Lung (tissue), 12 donors: Measurements from ENCODE around the gene SH3GL1. TPM values are rescaled to one million over a fixed set of nuclear protein-coding genes. Genes with fewer than 3 reads are reported as not detected.
"Not testable (repeated sequence)": the region's sequence is repeated elsewhere in the genome, so short reads cannot be mapped to it uniquely, and the experiment has no call there.

Experiments
- ATAC-seq: fragments of 200-7000 bp; cut with Tn5 transposase; one replicate; pipeline ENCODE4 v1.9.1; 2020; ENCODE audit warnings: moderate number of reproducible peaks; ENCODE audit not compliant: insufficient read depth, low FRiP score
- DNase-seq, 3 donors: peaks; one replicate each; pipeline ENCODE4 v3.0.0-alpha.2; 2013 to 2017
- H3K27ac ChIP-seq, 2 donors: one replicate each; pipeline ENCODE4 v1.5.1; 2013; ENCODE audit warnings: mild to moderate bottlenecking in 2 of 2, moderate library complexity in 2 of 2, control low read depth in 1 of 2, inconsistent platforms in 1 of 2, low read depth in 1 of 2, low read length in 1 of 2
- H3K27me3 ChIP-seq, 3 donors: one replicate each; pipeline ENCODE4 v1.5.1; 2013; ENCODE audit warnings: low read length in 2 of 3; ENCODE audit not compliant: control insufficient read depth in 3 of 3, insufficient read depth in 3 of 3
- H3K36me3 ChIP-seq, 4 donors: one replicate each; pipeline ENCODE4 v1.5.1; 2013; ENCODE audit warnings: low read length in 4 of 4, mild to moderate bottlenecking in 1 of 4, moderate library complexity in 1 of 4; ENCODE audit not compliant: control insufficient read depth in 4 of 4, insufficient read depth in 4 of 4
- H3K4me1 ChIP-seq, 5 donors: one replicate each; pipeline ENCODE4 v1.5.1; 2013; ENCODE audit warnings: low read length in 5 of 5, mild to moderate bottlenecking in 2 of 5, moderate library complexity in 1 of 5; ENCODE audit not compliant: control insufficient read depth in 5 of 5, insufficient read depth in 5 of 5
- H3K4me3 ChIP-seq: one replicate; pipeline ENCODE4 v1.5.1; 2013; ENCODE audit warnings: mild to moderate bottlenecking, control low read depth, moderate library complexity
- H3K9ac ChIP-seq, 2 donors: one replicate each; pipeline ENCODE4 v1.5.1; 2013; ENCODE audit warnings: low read length in 2 of 2, control low read depth in 1 of 2; ENCODE audit not compliant: insufficient read depth in 1 of 2
- H3K9me3 ChIP-seq, 4 donors: one replicate each; pipeline ENCODE4 v1.5.1; 2013; ENCODE audit warnings: low read length in 3 of 4, mild to moderate bottlenecking in 1 of 4, moderate library complexity in 1 of 4; ENCODE audit not compliant: control insufficient read depth in 4 of 4, insufficient read depth in 3 of 4
- WGBS, 2 donors: extraction: QIAGEN DNeasy Blood & Tissue Kit; methylation state at CpG; one replicate each; pipeline ENCODE4 v1.1.7; 2013; 5-methylcytosine and 5-hydroxymethylcytosine counted together
- polyA plus RNA-seq, 2 donors: library from polyadenylated mRNA; stranded (reverse); fragments of 200-250 nt; gene quantifications; one replicate each; pipeline ENCODE4 v1.2.1, GENCODE V29; 2013
- total RNA-seq, 2 donors: library from RNA; depleted of rRNA in 1 of 2; stranded (reverse); fragments of >200 nt in 1 of 2; gene quantifications; one replicate each; pipeline ENCODE4 v1.2.1, GENCODE V29; 2014 to 2021
- TF ChIP-seq, protein P1 (sequence below): IDR thresholded peaks from 2 replicates; pipeline ENCODE4 v1.5.1; 2012; ENCODE audit warnings: mild to moderate bottlenecking; ENCODE audit errors: control extremely low read depth, extremely low read depth
- donor health status: control.
- donor health status: control.
- donor health status: Bipolar disorder and iron deficiency.
- donor health status: healthy.
- donor health status: DM: yes; HTN: yes; CAD: no.

SH3GL1 gene
- total and polyA plus RNA-seq, 4 donors: 30.6 to 68.6 (median 59.2) TPM

DNA sequence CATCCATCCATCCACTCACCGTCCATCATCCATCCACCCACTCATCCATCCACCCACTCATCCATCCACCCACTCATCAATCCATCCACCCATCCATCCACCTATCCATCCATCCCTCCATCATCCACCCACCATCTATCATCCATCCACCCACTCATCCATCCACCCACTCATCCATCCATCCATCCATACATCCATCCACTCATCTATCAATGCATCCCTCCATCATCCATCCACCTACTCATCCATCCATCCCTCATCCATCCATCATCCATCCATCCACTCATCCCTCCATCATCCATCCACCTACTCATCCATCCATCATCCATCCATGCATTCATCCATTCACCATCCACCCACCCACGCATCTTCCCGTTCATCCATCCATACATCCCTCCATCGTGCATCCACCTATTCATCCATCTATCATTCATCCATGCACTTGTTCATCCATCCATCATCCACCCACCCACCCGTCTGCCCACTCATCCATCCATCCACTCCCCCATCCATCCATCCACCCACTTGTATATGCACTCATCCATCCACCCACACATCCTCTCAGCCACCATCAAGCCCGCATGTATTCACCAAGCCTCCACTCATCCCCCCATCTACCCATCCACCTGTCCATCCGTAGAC, 65.3 kb downstream of the SH3GL1 start:
- H3K27me3 ChIP-seq: no peaks in the 10 kb centered on the region
- 96 to 100% methylated on average over 7 of the region's 7 CpGs for WGBS, 2 donors
- no peak overlapping the region for H3K4me3 ChIP-seq
- no peaks in the 10 kb centered on the region for H3K36me3 ChIP-seq
- peaks cover 0 to 7% (median 3%) of the 10 kb centered on the region in 5 donors for H3K4me1 ChIP-seq
- H3K9ac ChIP-seq: no peak overlapping the region
- TF ChIP-seq, protein P1, sequence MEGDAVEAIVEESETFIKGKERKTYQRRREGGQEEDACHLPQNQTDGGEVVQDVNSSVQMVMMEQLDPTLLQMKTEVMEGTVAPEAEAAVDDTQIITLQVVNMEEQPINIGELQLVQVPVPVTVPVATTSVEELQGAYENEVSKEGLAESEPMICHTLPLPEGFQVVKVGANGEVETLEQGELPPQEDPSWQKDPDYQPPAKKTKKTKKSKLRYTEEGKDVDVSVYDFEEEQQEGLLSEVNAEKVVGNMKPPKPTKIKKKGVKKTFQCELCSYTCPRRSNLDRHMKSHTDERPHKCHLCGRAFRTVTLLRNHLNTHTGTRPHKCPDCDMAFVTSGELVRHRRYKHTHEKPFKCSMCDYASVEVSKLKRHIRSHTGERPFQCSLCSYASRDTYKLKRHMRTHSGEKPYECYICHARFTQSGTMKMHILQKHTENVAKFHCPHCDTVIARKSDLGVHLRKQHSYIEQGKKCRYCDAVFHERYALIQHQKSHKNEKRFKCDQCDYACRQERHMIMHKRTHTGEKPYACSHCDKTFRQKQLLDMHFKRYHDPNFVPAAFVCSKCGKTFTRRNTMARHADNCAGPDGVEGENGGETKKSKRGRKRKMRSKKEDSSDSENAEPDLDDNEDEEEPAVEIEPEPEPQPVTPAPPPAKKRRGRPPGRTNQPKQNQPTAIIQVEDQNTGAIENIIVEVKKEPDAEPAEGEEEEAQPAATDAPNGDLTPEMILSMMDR: no peak
- no peak overlapping the region for H3K27ac ChIP-seq
- ATAC-seq (no peak), DNase-seq (no peak)
- H3K9me3 ChIP-seq: no peaks in the 10 kb centered on the region

- WGBS, 2 donors: 98 to 99% methylated on average over 19 of the region's 19 CpGs
- ATAC-seq (no peak), DNase-seq (no peak)
- H3K4me1 ChIP-seq: peaks cover 0 to 10% (median 2%) of the 10 kb centered on the region in 5 donors
- no peak overlapping the region for H3K27ac ChIP-seq
- H3K4me3 ChIP-seq: no peak overlapping the region
- H3K27me3 ChIP-seq: peaks cover 0 to 6% (median 2%) of the 10 kb centered on the region in 3 donors
- H3K9me3 ChIP-seq: no peaks in the 10 kb centered on the region
- H3K36me3 ChIP-seq: no peaks in the 10 kb centered on the region
- TF ChIP-seq, protein P1: no peak
- H3K9ac ChIP-seq: no peak overlapping the region
These were observed 70.5 kb downstream of the SH3GL1 start for GRCh38 chr19:4329858-4330257.

DNA sequence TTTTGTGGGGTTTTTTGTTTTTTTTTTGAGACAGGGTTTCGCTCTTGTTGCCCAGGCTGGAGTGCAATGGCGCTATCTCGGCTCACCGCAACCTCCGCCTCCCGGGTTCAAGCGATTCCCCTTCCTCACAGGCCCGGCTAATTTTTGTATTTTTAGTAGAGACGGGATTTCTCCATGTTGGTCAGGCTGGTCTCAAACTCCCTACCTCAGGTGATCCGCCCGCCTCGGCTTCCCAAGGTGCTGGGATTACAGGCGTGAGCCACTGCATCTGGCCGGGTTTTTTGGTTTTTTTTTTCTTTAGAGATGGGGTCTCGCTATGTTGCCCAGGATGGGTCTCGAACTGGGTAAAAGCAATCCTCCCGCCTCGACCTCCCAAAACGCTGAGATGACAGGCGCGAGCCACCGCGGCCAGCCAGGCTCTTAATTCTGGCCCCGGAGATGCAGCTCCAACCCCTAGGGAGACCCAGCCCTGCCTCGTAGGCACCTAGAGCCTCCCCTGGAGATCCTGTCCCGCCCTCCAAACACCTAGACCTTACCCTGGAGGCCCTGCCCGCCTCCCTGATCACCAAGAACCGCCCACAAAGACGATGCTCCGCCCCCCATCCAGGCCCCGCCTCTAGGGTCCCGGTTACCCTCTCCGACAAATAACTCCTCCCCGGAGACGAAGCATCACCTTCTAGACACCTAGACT, 71.2 kb downstream of the SH3GL1 start:
- H3K4me1 ChIP-seq, H3K36me3 ChIP-seq, H3K27me3 ChIP-seq, DNase-seq, H3K9me3 ChIP-seq, H3K4me3 ChIP-seq, ATAC-seq, H3K27ac ChIP-seq: not testable (repeated sequence)
- 48 to 50% methylated on average over 35 of the region's 35 CpGs for WGBS, 2 donors
- peak overlapping the region in 1 of 2 donors; percentile 37 for H3K9ac ChIP-seq

DNA sequence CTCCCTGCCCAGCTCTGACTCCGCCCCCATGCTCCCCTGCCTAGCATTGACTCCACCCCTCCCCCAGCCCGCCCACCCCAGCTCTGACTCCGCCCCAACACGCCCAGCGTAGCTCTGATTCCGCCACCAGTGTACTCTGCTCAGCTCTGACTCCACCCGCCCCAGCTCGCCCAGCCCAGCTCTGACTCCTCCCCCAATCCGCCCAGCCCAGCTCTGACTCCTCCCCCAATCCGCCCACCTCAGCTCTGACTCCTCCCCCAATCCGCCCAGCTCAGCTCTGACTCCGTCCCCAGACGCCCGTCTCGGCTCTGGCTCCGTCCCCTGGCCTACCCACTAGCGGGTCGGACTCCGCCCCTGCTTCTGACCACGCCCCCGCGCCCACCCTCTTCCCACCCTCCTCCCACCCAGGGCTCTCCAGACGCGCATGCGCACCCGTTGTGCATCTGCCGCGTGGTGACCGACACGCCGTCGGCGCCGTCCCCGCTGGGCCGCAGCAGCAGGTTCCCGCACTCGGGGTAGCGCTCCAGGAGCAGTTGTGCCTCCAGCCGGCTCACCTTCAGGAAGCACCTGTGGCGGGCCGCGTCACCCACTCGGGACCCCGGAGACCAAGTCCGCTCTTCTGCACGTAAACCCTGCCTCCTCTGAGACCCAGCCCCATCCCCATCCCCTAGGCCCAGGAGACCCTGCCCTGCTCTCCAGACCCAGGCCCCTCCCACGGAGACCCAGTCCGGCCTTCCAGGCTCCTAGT, 71.9 kb downstream of the SH3GL1 start:
- Histone ChIP-seq H3K9me3 (no peaks in the 10 kb centered on the region), H3K27ac (no peak overlapping the region), H3K4me3 (no peak overlapping the region), H3K4me1 (peaks cover 0 to 10% (median 2%) of the 10 kb centered on the region in 5 donors), H3K9ac (peak overlapping the region in 1 of 2 donors; percentile 37), H3K36me3 (no peaks in the 10 kb centered on the region), H3K27me3 (peaks cover 0 to 6% (median 2%) of the 10 kb centered on the region in 3 donors)
- TF ChIP-seq, protein P1: no peak
- ATAC-seq (peak; percentile 92), DNase-seq (peak; percentile 94 to 99 (median 96))
- 1 to 4% methylated on average over 48 to 49 of the region's 49 CpGs for WGBS, 2 donors
